AG09309 (cell line): ENCODE measurements around the gene SLC7A6.

Source experiments
- DNase-seq: peaks from one replicate; pipeline ENCODE4 v3.0.0-alpha.2; 2010; ENCODE audit warnings: low read depth
- H3K4me3 ChIP-seq: 2 replicates; pipeline ENCODE4 v1.5.1; 2011; ENCODE audit warnings: mild to moderate bottlenecking, low read depth, low read length, moderate library complexity; ENCODE audit not compliant: control insufficient read depth
- CTCF ChIP-seq: IDR thresholded peaks from 2 replicates; pipeline ENCODE4 v1.5.1; 2011; ENCODE audit warnings: mild to moderate bottlenecking, low read depth, low read length, inconsistent platforms; ENCODE audit not compliant: insufficient read depth, control insufficient read depth; ENCODE audit errors: missing control alignments

Gene SLC7A6

GRCh38 chr16:68246666-68247065 lies 17.7 kb upstream of the SLC7A6 start:
- DNase-seq: no peak
- TF ChIP-seq CTCF: no peak
- no peak overlapping the region for H3K4me3 ChIP-seq

GRCh38 chr16:68247400-68247799 lies 16.9 kb upstream of the SLC7A6 start:
- DNase-seq: no peak
- no peak for TF ChIP-seq CTCF
- no peak overlapping the region for H3K4me3 ChIP-seq

GRCh38 chr16:68247932-68248331 lies 16.4 kb upstream of the SLC7A6 start:
- no peak overlapping the region for H3K4me3 ChIP-seq
- TF ChIP-seq CTCF: no peak
- DNase-seq: no peak

GRCh38 chr16:68249371-68249770 lies 15.0 kb upstream of the SLC7A6 start:
- no peak for TF ChIP-seq CTCF
- DNase-seq: no peak
- no peak overlapping the region for H3K4me3 ChIP-seq

- no peak for TF ChIP-seq CTCF
- H3K4me3 ChIP-seq: no peak overlapping the region
- no peak for DNase-seq
These were observed 13.4 kb upstream of the SLC7A6 start for GRCh38 chr16:68250951-68251350.

GRCh38 chr16:68251832-68252231 lies 12.5 kb upstream of the SLC7A6 start:
- H3K4me3 ChIP-seq: no peak overlapping the region
- no peak for DNase-seq
- no peak for TF ChIP-seq CTCF

GRCh38 chr16:68252383-68252782 lies 11.9 kb upstream of the SLC7A6 start:
- H3K4me3 ChIP-seq: no peak overlapping the region
- TF ChIP-seq CTCF: no peak
- no peak for DNase-seq
